T follicular helper cell (primary cell): Measurements from ENCODE around the gene FETUB.

Source experiments
- DNase-seq: peaks from one replicate; pipeline ENCODE4 v3.0.0-alpha.2; 2020; ENCODE audit warnings: low read depth

The FETUB gene

DNA sequence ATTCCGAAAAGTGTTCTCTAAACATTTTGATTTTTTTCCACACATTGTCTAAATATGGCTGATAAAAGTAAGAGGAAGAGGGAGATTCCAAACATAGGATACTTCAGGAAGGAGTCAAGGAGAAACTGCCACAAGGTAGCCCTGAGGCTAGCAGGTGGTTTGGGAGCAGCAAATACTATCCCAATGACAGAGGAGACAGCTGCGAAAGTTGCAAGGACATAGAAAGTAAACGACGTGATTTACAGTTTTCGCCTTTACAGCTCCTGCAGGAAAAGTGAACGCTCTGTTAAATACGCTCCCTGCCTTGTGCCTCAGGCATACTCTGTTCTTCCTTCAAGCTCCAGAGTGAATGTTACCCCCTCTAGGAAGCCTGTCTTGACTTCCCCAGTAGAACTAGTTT, 3.7 kb upstream of the FETUB start:
- no peak for DNase-seq

DNA sequence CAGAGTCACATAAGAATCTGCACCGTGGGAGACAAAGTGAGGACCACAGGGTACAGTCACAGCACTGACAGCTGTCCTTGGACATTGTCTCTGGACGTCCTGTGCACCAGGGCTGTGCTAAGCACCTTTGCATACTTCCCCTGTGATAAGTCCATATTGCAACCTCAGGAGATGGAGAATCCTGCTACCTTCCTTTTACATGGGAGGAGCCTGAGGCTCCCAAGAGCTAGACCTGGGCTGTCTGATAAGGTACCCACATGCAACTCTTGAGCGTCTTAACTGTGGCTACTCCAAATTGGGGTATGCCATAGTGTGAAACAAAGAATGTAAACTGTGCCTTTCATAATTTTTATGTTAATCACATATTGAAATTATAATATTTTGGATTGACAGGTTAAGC, 2.5 kb upstream of the FETUB start:
- no peak for DNase-seq

DNA sequence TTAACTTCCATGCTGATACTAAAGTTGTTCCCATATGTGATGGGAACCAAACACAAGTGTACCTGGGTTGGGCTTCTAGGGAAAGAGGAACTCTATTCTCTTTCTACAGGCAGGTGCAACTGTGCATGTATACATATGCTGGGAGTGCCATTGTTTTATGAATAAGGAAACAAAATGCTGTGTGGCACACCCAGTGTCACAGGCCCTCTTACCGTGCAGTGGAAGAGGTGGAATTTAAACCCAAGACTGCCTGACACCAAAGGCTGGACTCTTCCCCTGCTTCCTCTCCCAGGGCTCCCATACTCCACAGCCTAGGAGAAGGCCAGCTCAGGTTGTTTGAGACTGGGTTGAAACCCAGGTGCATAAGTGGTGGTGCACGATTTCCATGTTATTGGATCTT, 1.9 kb upstream of the FETUB start:
- DNase-seq, result no peak

DNA sequence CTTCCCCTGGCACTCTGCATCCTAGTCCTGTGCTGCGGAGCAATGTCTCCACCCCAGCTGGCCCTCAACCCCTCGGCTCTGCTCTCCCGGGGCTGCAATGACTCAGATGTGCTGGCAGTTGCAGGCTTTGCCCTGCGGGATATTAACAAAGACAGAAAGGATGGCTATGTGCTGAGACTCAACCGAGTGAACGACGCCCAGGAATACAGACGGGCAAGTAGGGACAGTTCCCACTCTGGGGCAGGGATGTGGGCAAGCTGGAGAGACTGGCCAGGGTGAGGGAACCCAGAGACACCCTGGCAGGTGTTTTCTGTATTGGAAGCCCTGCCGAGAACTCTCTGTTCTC, 247 bp downstream of the FETUB start:
- DNase-seq, result no peak

DNA sequence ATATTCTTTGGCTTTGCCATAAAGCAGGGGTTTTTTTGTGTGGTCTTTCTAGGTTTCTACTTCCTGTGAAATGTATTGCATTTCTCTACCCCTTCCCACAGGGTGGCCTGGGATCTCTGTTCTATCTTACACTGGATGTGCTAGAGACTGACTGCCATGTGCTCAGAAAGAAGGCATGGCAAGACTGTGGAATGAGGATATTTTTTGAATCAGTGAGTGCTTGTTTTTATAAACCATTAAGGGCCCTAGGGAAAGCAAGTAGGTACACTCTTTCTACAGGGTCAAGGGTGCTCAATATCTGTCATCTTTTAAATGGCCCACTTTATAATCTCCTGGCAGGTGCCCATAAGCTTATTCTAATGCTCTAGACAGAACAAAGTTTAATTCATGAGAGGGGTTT, 730 bp downstream of the FETUB start:
- DNase-seq, result no peak

DNA sequence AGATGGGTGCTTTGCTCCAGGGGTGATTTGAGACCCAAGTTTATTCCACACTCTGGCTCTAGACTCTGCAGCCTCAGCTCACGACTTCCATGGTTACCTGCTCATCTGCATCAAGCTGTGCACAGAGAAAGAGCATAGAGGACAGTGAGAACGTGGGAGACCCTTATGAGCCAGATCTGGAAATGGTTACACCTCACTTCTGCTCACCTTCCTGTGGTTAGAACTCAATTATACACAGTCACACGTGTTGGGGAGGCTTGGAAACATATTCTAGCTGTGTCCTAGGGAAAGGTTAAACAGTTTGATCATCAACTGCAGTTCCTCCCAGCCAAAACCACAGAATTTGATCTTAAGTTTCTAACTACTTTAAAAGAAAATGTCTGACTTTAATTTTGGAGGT, 1.8 kb downstream of the FETUB start:
- DNase-seq, result no peak

DNA sequence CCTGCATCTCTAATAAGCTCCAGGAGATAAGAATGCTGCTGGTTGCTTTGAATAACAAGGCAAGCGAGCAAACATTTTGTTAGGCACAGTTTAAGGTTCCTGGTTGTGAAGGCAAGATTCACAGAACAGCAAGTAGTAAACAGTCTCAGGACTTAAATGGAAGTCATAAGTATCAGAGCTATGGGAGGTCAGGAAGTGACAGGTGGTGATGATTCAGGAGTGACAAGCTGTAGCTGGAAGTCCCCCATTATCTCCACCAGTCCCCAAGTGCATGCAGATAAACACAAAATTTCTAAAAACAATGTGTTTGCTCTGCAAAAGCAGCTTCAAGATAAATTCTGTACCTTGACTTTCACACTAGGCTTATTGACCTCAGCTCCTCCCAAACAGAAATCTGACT, 3.3 kb downstream of the FETUB start:
- DNase-seq, result no peak

DNA sequence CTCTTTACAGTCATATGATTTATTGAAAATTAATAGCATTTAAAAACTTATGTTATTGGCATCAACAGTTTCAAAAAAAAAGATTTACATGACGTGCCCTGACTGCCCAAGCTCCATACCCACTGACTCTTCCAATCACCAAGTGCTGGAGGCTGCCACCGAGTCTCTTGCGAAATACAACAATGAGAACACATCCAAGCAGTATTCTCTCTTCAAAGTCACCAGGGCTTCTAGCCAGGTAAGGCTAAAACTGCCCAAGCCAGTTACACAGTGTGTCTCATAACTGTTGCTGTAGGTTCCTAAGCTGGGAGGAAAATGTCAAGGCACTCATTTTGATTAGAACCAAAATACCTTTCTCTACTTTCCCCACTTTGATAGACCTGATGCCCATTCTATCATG, 4.5 kb downstream of the FETUB start:
- no peak for DNase-seq

DNA sequence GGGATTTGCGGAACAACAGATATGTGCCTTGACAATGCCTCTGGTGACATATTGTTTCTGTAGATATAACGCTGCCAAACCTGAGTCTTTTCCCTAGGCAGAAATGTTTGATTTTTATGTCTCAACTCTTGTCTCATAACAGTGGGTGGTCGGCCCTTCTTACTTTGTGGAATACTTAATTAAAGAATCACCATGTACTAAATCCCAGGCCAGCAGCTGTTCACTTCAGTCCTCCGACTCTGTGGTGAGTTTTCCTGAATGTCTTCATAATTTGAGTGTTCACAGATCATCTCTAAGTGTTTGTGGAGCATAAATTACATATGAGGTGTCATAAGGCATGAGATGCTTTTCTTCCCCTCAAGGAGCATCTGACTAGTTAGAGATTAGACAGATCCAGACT, 5.9 kb downstream of the FETUB start:
- no peak for DNase-seq

DNA sequence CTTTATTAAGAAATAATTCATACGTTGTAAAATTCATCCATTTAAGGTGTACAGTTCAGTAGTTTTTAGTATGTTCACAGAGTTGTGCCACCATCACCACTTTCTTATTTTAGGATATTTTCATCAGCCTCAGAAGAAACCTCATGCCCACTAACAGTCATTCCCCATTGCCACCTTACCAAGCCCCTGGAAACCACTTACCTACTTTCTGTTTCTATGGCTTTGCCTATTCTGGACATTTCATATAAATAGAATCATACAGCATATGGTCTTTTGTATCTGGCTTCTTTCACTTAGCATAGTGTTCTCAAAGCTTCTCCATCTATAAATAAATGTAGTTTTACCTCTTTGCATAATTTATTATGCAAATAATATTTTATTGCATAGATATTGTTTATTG, 6.6 kb downstream of the FETUB start:
- no peak for DNase-seq

DNA sequence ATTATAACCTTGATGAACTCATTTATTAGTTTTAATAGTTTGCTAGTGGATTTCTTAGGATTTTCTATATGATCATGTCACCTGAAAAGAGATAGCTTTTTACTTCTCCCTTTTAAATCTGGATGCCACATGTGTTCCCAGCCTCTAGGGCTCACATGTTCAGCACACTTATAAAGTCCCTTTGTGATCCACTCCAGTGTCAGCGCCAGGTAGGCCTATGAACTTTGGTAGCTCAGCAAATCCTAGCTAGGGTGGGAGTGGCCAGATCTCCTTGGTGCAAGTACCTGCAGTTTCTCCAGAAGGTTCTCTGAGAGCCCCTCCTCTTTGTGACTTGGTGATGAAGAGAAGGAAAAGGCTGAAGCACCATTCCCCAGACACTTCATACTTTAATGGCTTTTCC, 8.7 kb downstream of the FETUB start:
- DNase-seq, result no peak

DNA sequence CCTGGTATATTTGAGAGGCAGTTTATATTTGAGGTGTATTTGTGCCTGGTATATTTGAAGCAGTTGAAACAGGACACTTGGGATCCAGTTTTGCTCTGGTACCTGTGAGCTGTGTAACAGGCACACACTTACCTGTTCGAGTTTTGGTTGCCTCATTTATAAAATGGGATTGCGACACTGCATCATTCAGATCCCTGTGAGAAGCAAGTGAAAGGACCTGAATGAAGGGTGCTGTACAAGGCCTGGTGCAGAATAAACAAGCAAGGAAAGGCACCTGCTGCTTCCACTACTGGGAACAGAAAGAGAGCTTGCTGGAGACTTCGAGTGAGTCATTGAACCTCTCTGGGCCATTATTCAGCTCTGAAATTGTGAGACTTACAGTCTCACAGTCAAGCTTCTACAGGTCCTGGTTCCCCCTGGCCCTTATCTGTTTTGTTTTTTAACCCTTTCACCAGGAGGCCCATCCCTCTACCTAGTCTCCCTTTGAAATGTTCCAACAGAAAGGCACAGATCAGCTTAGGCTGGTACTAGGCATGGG, 11.5 kb downstream of the FETUB start:
- DNase-seq, result no peak

DNA sequence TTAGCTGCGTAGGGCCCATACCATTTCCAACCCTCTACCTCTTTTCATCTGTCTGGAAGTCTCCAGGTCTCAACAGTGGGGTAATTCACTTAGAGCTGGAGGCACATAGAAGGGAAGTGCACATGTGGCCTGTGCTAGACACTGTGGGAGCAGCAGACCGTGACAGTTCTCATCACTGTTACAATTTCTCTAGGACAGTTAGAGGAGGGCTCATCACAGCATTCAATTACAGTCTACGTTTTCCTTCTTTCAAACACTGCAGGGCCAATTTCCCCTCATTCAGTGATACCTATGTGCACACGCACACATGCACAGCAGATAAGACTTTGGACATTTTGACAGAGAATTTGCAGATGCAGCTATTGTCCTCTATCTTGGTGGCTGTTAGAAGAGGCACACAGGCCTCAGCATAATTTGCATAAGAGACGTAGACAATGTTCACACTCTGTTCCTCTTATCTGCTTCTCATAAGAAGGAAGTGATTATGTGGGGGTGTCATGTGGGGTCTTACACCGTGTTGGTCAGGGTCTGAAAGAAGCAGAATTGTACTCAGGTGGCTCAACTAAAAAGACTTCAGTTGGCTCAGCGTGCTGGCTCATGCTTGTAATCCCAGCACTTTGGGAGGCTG, 13.0 kb downstream of the FETUB start:
- no peak for DNase-seq

DNA sequence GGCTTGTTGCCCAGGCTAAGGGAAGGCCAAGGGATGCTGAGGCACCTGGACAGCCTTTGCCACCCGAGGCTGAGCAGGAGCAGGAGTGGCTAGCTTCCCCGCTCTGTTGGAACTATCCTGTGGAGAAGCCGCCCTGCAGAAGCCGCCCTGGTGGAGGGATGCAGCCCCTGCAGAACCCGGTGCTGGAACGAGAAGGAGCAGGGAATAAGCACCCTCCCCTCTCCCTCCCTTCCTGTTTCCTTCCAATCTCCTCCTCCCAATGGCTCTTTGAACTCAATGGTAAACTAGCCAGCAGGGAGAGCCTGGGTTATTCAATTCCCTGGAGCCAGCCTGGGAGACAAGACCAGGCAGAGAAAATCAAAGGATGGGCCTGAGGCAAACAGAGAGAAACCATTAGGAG, 13.8 kb downstream of the FETUB start:
- no peak for DNase-seq

DNA sequence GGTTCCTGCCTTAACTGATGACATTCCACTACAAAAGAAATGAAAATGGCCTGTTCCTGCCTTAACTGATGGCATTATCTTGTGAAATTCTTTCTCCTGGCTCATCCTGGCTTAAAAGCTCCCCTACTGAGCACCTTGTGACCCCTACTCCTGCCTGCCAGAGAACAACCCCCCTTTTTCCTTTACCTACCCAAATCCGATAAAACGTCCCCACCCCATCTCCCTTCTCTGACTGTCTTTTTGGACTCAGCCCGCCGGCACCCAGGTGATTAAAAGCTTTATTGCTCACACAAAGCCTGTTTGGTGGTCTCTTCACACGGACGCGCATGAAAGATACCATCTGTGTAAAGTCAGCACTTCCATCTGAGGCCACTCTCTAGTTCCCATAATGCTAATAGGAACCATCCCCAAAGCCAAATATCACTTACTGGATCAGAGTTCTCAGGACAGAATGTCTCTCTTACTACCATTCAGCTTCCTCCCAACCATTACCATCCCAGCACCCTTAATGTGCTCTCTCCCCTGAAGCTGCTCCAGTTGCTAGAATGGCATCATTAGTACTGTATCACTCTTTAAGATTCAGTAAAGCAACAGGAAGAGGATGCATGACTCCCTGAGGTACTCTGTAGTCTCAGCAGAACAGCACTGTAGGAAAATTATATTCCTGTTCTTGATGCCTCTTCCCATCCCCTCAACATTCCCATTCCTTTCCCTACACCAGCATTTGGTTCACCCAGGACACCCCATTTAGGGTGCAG, 23.3 kb downstream of the FETUB start:
- no peak for DNase-seq

DNA sequence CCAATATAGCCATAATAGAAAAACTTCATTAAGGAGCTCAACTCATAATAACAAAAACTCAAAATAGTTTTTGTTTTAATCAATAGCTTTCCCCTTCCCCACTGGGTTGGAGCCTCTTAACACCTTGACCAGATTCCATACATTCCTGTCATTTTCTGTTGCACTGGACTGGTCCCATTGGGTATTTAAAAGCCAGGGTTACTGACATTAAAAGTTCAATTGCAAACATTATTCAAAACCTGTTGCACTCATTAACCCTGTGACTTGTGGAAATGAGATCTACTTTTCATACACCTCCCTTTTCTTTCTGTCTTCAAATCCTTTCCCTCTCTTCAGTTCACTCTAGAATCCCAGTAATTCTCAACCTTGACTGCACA, 23.9 kb downstream of the FETUB start:
- DNase-seq, result no peak

DNA sequence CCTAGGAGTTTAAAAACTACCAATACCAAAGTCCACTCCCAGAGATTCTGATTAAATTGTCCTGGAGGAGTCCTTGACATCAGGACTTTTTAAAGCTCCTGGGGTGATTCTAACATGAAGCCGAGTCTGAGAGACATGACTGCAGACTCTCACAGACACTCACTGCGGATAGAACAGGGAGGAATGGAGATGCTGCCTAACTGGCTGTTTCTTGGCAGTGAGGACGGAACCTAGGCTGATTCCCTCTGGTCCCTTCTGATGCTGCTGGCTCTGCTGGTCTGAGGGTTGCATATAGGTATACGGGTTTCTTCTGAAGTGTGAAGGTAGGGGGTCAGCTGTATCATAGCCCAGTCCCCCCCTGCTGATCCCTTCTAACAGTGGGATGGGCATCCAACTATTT, 24.3 kb downstream of the FETUB start:
- DNase-seq, result no peak

DNA sequence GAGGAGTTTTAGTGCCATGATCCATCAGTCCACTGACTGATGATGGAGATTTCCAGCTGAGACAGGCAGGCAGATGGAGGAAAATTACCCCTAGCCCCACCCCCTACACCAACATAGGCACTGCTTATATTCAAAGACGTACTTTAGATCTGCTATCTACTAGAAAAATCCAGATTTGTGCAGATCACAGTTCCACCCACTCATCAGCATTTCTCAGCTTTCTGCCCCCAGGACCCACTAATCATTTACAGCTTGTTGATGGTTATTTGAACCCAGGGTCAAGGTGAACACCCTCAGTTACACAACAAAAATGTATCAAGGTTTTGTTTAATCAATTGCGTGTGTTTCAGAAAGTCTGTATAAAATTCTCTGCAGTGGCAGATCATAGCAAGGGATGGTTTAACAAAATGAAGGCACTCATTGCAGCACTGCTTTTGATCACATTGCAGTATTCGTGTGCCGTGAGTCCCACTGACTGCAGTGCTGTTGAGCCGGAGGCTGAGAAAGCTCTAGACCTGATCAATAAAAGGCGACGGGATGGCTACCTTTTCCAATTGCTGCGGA, 25.5 kb downstream of the FETUB start, which contains the start of gene HRG:
Gene HRG (plus strand): TSS at position 390 of the 564 bp plus-strand sequence. CDS start 18 bp downstream, at position 408.
- DNase-seq, result no peak

DNA sequence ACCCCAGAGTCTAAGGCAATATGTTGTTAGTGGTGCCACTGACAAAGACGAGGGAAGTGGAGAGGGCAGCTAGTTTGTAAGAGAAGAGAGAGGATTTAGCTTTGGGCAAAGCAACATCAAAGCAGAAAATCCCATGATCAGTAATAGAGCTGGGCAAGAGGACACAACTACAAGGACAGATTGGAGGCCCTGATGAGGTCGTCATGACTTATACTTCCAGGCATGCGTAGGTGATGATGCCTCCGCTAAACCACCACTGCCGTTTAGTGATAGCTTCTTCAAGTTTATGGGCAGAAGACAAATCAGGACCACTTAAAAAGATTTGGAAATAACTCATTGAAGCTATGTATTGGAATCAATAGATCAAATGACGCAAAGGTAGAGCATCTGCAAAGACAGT, 28.2 kb downstream of the FETUB start:
- no peak for DNase-seq

DNA sequence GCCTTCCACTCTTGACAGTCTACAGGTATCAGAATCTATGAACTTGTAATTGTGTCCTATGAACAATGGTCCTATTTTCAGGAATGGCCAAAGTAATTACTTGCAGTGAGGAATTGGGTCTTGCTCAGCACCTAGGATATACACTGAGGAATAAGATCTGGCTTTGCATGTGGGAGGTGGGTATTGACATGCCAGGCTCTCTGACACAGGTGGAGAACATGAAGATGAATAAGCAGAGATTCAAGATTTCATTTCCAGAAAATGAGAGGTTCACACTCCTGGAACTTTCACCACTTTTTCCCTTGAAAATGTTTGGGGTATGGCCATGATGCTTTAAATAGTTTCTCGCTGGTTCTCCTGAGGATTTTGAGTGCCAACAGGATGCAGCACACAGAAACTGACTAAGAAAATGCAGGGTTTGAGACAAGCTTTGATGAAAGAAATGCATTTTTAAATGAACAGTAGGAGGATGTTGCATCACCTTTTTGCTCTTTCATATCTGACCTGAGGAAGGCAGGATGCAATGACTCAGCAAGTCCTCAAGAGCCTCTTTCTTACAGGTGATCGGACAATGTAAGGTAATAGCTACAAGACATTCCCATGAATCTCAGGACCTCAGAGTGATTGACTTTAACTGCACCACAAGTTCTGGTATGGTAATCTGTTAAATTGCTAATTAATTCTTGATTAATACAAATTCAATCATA, 29.3 kb downstream of the FETUB start:
- DNase-seq, result no peak

DNA sequence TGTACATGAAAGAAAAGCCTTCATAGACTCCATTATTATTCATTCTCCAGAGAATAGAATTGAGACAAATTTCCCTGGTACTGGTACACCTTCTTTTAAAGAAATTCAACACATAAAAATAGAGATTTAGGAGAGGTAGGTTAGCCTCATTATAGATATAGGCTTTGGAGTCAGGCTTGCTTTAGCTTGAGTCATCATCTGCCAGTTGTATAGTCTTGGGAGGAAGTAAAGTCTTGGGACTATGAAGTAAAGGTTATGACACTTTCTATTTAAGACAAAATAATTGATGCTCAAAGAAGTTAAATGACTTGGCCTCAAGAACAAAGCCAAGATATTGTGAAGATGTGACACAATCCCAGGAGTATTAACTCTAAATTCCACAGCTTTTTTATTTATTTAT, 30.0 kb downstream of the FETUB start:
- no peak for DNase-seq

DNA sequence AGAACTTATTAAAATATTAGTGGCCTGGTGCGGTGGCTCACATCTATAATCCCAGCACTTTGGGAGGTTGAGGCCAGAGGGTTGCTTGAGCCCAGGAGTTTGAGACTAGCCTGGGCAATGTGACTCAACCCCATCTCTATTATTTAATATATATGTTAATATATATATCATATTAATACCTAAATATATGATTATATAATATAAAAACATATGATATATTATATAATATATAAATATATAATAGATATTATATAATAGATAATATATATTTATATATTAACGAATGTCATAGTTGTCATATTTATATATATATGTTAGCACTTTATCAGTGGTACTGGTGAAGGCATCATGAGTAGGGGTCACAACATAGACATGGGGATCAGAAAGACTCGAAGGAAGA, 30.9 kb downstream of the FETUB start:
- no peak for DNase-seq

DNA sequence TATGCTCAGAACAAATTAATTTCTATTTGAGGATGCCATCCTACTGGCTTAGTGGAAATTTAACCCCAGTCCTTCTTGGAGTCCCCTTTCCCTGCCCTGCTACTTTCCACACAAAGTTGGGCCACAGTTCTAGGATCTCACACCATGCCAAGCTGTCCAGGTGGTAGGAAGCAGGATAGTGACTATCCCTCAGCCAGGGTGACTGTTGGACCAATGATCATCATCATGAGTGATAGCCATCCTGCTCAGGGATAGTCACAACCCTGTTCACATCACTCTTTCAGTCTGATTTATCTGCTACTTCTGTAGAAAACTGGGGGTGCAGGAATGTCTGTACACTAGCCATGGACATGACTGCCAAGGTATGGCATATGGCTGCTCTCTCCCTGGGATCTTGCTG, 38.4 kb downstream of the FETUB start:
- DNase-seq, result no peak
